Sigmoid colon (tissue), 4 donors: ENCODE measurements around the gene CFAP46.

Source experiments
- CTCF ChIP-seq, 4 experiments: fragments of 450-650 bp in 3 of 4; fragments of 200-600 bp in 1 of 4; IDR thresholded peaks; one replicate each; pipeline ENCODE4 v1.5.1; 2016 to 2019; ENCODE audit warnings: antibody characterized with exemption in 4 of 4, mild to moderate bottlenecking in 3 of 4, moderate library complexity in 2 of 4
- EP300 ChIP-seq, 4 donors: sonication (generic); formaldehyde crosslinking; IDR thresholded peaks; one replicate each; pipeline ENCODE4 v1.6.1; 2017; ENCODE audit warnings: antibody characterized with exemption in 4 of 4
- POLR2A ChIP-seq, 2 donors: fragments of 450-650 bp; IDR thresholded peaks; one replicate each; pipeline ENCODE4 v1.6.1; 2016; ENCODE audit warnings: antibody characterized with exemption in 2 of 2, mild to moderate bottlenecking in 2 of 2, moderate library complexity in 2 of 2

- TF ChIP-seq CTCF (IDR thresholded peaks at IDR 0.05) (no peak), POLR2A (IDR thresholded peaks at IDR 0.05) (no peak), EP300 (IDR thresholded peaks at IDR 0.05) (no peak)
Measured at GRCh38 chr10:132829403-132829802, 113.0 kb downstream of the CFAP46 start.
